MM.1S (cell line): ENCODE measurements around the gene KRTAP5-6.

Source experiments
- DNase-seq: peaks from one replicate; pipeline ENCODE4 v3.0.0-alpha.2; 2015
- H2AFZ ChIP-seq: fragments of 300-600 bp; sonication (generic); 2 replicates; pipeline ENCODE4 v1.6.0; 2016; ENCODE audit warnings: antibody characterized with exemption, low read length
- H3F3A ChIP-seq: fragments of 300-600 bp; sonication (generic); 2 replicates; pipeline ENCODE4 v1.6.1; 2016; ENCODE audit warnings: mild to moderate bottlenecking, antibody characterized with exemption, low read length, moderate library complexity, mixed read lengths; ENCODE audit not compliant: insufficient read depth
- H3K27ac ChIP-seq: fragments of 300-600 bp; sonication (generic); 2 replicates; pipeline ENCODE4 v1.5.1; 2016; ENCODE audit warnings: mild to moderate bottlenecking, low read length
- H3K27me3 ChIP-seq: fragments of 300-600 bp; sonication (generic); replicated peaks from 2 replicates; pipeline ENCODE4 v1.6.0; 2016; ENCODE audit warnings: low read length; ENCODE audit not compliant: insufficient read depth
- H3K36me3 ChIP-seq: fragments of 300-600 bp; sonication (generic); replicated peaks from 2 replicates; pipeline ENCODE4 v1.6.1; 2016; ENCODE audit warnings: mild to moderate bottlenecking, low read length, mixed read lengths; ENCODE audit not compliant: insufficient read depth
- H3K4me1 ChIP-seq: fragments of 300-600 bp; sonication (generic); 2 replicates; pipeline ENCODE4 v1.6.1; 2016; ENCODE audit warnings: low read length, mixed read lengths
- H3K4me2 ChIP-seq: fragments of 300-600 bp; sonication (generic); 2 replicates; pipeline ENCODE4 v1.6.0; 2016; ENCODE audit warnings: low read depth, low read length
- H3K4me3 ChIP-seq: fragments of 300-600 bp; sonication (generic); 2 replicates; pipeline ENCODE4 v1.5.1; 2016; ENCODE audit warnings: low read length, mixed read lengths
- H3K79me2 ChIP-seq: fragments of 300-600 bp; sonication (generic); 2 replicates; pipeline ENCODE4 v1.6.1; 2016; ENCODE audit warnings: mixed run types, low read length, mixed read lengths
- H3K9ac ChIP-seq: fragments of 300-600 bp; sonication (generic); 2 replicates; pipeline ENCODE4 v1.6.1; 2016; ENCODE audit warnings: low read length, mixed read lengths
- H3K9me2 ChIP-seq: fragments of 300-600 bp; sonication (generic); replicated peaks from 2 replicates; pipeline ENCODE4 v1.6.1; 2016; ENCODE audit warnings: mild to moderate bottlenecking, low read length, mixed read lengths; ENCODE audit not compliant: insufficient read depth
- H3K9me3 ChIP-seq: fragments of 300-600 bp; sonication (generic); replicated peaks from 2 replicates; pipeline ENCODE4 v1.6.1; 2016; ENCODE audit warnings: mild to moderate bottlenecking, low read length, mixed read lengths; ENCODE audit not compliant: insufficient read depth
- H4K20me1 ChIP-seq: fragments of 300-600 bp; sonication (generic); 2 replicates; pipeline ENCODE4 v1.6.1; 2016; ENCODE audit warnings: mild to moderate bottlenecking, low read length, moderate library complexity, mixed read lengths; ENCODE audit not compliant: insufficient read depth
- CTCF ChIP-seq: fragments of 300-600 bp; sonication (generic); IDR thresholded peaks from 2 replicates; pipeline ENCODE4 v1.5.1; 2016; ENCODE audit warnings: antibody characterized with exemption, low read length, mixed read lengths
- EZH2 ChIP-seq: fragments of 300-600 bp; sonication (generic); optimal IDR thresholded peaks from 2 replicates; pipeline ENCODE3; 2017; ENCODE audit warnings: low read depth, mild to moderate bottlenecking, antibody characterized with exemption, low read length, mixed read lengths
- EZH2phosphoT487 ChIP-seq: fragments of 300-600 bp; sonication (generic); IDR thresholded peaks from 2 replicates; pipeline ENCODE4 v1.6.1; 2018; ENCODE audit warnings: antibody characterized with exemption, low read length

Gene KRTAP5-6

DNA sequence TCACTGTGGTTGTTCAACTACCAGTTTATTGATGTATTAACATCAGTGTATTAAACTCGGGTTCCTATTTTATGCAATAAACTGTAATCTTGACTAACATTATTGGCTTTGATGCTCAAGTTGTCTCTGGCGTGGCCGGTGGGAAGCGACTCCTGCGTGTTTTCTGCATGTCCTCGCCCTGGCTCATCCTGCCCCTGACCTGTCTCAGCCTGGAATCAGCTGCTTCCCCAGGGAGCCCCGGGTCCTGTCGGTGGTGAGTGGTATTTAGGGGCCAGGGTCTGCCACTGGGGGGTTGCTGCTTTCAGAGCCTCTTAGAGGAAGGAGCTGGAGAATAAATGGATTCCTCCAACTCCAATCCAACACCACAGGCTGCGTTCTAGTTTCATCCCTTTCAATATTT is 30.9 kb downstream of the KRTAP5-6 start:
- Histone ChIP-seq H3K27me3 (peaks cover 94% of the 10 kb centered on the region), H3K9me2 (no peaks in the 10 kb centered on the region), H3K4me3 (no peak overlapping the region), H3F3A (no peaks in the 10 kb centered on the region), H3K9me3 (no peaks in the 10 kb centered on the region), H3K27ac (no peak overlapping the region), H3K4me1 (no peaks in the 10 kb centered on the region), H3K9ac (no peak overlapping the region), H3K36me3 (no peaks in the 10 kb centered on the region), H4K20me1 (no peaks in the 10 kb centered on the region), H2AFZ (no peak overlapping the region), H3K79me2 (no peaks in the 10 kb centered on the region), H3K4me2 (no peak overlapping the region)
- DNase-seq, result no peak
- TF ChIP-seq EZH2phosphoT487, result no peak
- TF ChIP-seq CTCF, result no peak
- no peak for TF ChIP-seq EZH2

GRCh38 chr11:1728301-1728700 is 31.3 kb downstream of the KRTAP5-6 start:
- Histone ChIP-seq H3K9me3 (no peaks in the 10 kb centered on the region), H3K4me1 (no peaks in the 10 kb centered on the region), H3K9me2 (no peaks in the 10 kb centered on the region), H3K36me3 (no peaks in the 10 kb centered on the region), H3K79me2 (no peaks in the 10 kb centered on the region), H4K20me1 (no peaks in the 10 kb centered on the region), H2AFZ (no peak overlapping the region), H3K27me3 (peaks cover 94% of the 10 kb centered on the region), H3K4me2 (no peak overlapping the region), H3K4me3 (no peak overlapping the region), H3F3A (no peaks in the 10 kb centered on the region), H3K27ac (no peak overlapping the region), H3K9ac (no peak overlapping the region)
- DNase-seq, result no peak
- no peak for TF ChIP-seq EZH2phosphoT487
- no peak for TF ChIP-seq EZH2
- TF ChIP-seq CTCF, result no peak

DNA sequence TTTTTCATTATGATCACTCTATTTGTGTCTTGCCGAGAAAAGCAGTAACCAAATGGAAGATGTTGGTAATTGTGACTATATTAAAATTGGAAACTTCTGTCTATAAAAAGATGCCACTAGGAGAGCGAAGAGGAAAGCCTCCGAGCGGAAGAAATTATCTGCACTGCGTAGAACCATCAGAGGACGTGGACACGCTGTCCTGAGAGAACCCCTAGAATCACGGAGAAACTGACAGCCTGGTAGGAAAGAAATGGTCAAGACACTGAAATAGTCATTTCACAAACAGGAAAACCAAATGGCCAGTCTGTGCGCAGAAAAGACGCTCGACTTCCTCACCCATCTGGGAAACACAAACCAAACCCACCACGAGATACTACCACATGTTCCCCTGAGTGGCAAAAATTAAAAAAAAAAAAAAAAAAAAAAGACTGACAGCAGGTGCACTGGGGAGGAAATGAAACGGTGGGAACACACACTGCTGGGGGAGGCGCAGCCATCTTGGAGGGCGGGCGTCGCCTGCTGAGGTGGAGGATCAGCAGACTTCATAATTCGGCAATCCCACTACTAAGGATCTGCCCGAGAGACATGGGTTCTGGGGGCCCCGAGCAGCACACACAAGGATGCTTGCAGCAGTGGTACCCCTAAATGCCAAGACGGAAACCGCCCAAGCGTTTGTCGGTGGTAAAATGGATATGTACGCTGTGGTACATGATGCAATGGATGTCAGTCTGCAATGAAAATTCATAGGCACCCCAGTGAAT is 32.1 kb downstream of the KRTAP5-6 start:
- no peaks in the 10 kb centered on the region for H3K9me2 ChIP-seq
- H3K9me3 ChIP-seq, result no peaks in the 10 kb centered on the region
- H4K20me1 ChIP-seq, result no peaks in the 10 kb centered on the region
- no peak overlapping the region for H2AFZ ChIP-seq
- H3K79me2 ChIP-seq, result no peaks in the 10 kb centered on the region
- H3K4me3 ChIP-seq, result no peak overlapping the region
- H3K4me2 ChIP-seq, result no peak overlapping the region
- no peak overlapping the region for H3K9ac ChIP-seq
- no peak for TF ChIP-seq EZH2phosphoT487
- no peak for TF ChIP-seq EZH2
- no peak for TF ChIP-seq CTCF
- no peaks in the 10 kb centered on the region for H3F3A ChIP-seq
- H3K27me3 ChIP-seq, result peaks cover 94% of the 10 kb centered on the region
- DNase-seq, result no peak
- no peaks in the 10 kb centered on the region for H3K4me1 ChIP-seq
- no peaks in the 10 kb centered on the region for H3K36me3 ChIP-seq
- H3K27ac ChIP-seq, result no peak overlapping the region
